HFFc6 (cell line): ENCODE results near the gene SUPT20HL1. TPM values are rescaled to one million over a fixed set of nuclear protein-coding genes. Genes with fewer than 3 reads are reported as not detected.
"Not testable (repeated sequence)": the region's sequence is repeated elsewhere in the genome, so short reads cannot be mapped to it uniquely, and the experiment has no call there.

Source experiments
- DNase-seq: peaks from one replicate; pipeline ENCODE4 v3.0.0-alpha.2; 2018
- H3K27ac Mint-ChIP-seq: 2 replicates; pipeline ENCODE4 v1.8.0; 2020; ENCODE audit warnings: mild to moderate bottlenecking, mixed read lengths
- H3K27me3 Mint-ChIP-seq: 2 replicates; pipeline ENCODE4 v1.8.0; 2021; ENCODE audit warnings: mild to moderate bottlenecking, moderate library complexity, mixed read lengths; ENCODE audit not compliant: insufficient read depth
- H3K36me3 Mint-ChIP-seq: 2 replicates; pipeline ENCODE4 v1.8.0; 2021; ENCODE audit warnings: low read depth, mixed read lengths
- H3K4me1 Mint-ChIP-seq: 2 replicates; pipeline ENCODE4 v1.8.0; 2020; ENCODE audit warnings: low read depth, mixed read lengths
- H3K4me3 Mint-ChIP-seq: 2 replicates; pipeline ENCODE4 v1.8.0; 2020; ENCODE audit warnings: mild to moderate bottlenecking, moderate library complexity, mixed read lengths
- H3K9me3 Mint-ChIP-seq: 2 replicates; pipeline ENCODE4 v1.8.0; 2020; ENCODE audit warnings: mild to moderate bottlenecking, mixed read lengths
- total RNA-seq, 6 experiments: library from RNA; stranded (reverse); fragmentation: NEBNext Ultra II Directional; extraction: Animal tissue kit (Norgen Biotek cat#: 25700); gene quantifications; 2 replicates in 1 of 6; 3 replicates in 5 of 6; pipeline ENCODE4 v1.2.3, GENCODE V29; 2021
- TF ChIP-seq, protein P1 (sequence below): fragments of 200-600 bp; sonication (generic); IDR thresholded peaks from 2 replicates; pipeline ENCODE4 v1.5.0; 2021; ENCODE audit warnings: antibody characterized with exemption, mild to moderate bottlenecking

The SUPT20HL1 gene
- total RNA-seq, 6 experiments from 2014 or later = not detected

DNA sequence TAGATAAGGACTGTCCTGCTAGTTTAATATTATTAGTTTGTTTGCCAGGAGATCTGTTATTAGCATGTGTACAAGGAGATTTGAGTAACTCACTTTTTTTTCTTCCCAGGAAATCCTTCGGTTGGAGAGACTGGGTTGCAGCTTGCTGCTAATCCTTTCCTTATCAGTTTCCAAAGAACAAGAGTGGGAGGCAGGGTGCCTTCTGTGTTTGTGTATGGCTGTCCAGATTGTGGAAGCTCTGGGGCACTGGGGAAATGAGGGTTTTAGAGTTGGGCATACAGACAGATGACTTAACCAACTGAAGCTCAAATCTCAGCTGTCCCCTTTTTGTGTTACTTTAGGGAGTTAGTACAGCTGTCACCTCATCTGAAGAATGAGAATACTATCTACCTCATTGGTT is 12.6 kb upstream of the SUPT20HL1 start:
- Mint-ChIP-seq H3K27ac (no peak overlapping the region), H3K27me3 (no peaks in the 10 kb centered on the region; the same call in 1 of the 2 replicates), H3K9me3 (no peaks in the 10 kb centered on the region), H3K4me3 (no peak overlapping the region), H3K36me3 (no peaks in the 10 kb centered on the region), H3K4me1 (peaks cover 25% of the 10 kb centered on the region)
- TF ChIP-seq, protein P1, sequence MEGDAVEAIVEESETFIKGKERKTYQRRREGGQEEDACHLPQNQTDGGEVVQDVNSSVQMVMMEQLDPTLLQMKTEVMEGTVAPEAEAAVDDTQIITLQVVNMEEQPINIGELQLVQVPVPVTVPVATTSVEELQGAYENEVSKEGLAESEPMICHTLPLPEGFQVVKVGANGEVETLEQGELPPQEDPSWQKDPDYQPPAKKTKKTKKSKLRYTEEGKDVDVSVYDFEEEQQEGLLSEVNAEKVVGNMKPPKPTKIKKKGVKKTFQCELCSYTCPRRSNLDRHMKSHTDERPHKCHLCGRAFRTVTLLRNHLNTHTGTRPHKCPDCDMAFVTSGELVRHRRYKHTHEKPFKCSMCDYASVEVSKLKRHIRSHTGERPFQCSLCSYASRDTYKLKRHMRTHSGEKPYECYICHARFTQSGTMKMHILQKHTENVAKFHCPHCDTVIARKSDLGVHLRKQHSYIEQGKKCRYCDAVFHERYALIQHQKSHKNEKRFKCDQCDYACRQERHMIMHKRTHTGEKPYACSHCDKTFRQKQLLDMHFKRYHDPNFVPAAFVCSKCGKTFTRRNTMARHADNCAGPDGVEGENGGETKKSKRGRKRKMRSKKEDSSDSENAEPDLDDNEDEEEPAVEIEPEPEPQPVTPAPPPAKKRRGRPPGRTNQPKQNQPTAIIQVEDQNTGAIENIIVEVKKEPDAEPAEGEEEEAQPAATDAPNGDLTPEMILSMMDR = no peak
- no peak for DNase-seq

DNA sequence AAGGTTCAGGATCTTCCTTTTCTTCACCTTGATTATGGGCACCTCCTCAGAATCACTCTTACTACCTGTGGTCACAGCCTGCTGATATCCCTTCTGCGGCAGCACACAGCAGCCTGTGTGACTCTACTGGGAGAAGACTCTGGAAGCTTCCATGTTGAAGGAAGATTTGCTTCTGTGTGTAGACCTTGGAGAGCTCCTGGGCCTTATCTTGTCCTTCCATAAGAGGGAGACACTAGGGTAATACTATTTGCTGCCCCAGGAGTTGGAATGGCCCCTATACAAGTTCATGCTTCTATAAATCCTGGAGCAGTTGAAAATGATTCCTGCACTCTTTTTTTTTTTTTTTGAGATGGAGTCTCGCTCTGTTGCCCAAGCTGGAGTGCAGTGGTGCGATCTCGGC is 10.2 kb upstream of the SUPT20HL1 start:
- peaks cover 29% of the 10 kb centered on the region for H3K4me1 Mint-ChIP-seq
- TF ChIP-seq, protein P1 = no peak
- no peak overlapping the region for H3K27ac Mint-ChIP-seq
- no peaks in the 10 kb centered on the region; the same call in 1 of the 2 replicates for H3K27me3 Mint-ChIP-seq
- no peaks in the 10 kb centered on the region for H3K9me3 Mint-ChIP-seq
- no peak overlapping the region for H3K4me3 Mint-ChIP-seq
- H3K36me3 Mint-ChIP-seq = no peaks in the 10 kb centered on the region
- no peak for DNase-seq

DNA sequence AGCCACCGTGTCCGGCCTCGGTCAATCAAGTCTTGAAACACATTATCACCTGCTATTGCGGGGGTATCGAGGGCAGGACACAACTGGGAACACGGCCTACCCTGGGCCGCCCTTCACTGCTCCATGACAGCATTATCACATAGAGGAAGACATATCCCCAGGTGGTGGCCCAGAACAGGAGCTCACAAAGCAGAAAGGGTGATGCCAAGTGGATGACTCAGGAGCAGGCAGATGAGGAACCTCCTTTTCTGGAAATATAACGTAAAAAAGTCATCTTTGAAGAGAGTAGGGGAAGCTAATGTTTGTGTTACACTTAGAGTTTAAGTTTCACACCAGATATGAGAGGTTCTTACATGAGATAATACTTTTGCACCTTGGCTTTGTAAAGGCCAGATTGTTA is 5.3 kb upstream of the SUPT20HL1 start:
- no peak for DNase-seq
- peak overlapping the region; percentile 82 for H3K27ac Mint-ChIP-seq
- no peaks in the 10 kb centered on the region for H3K9me3 Mint-ChIP-seq
- no peak overlapping the region for H3K4me3 Mint-ChIP-seq
- H3K36me3 Mint-ChIP-seq = no peaks in the 10 kb centered on the region
- peaks cover 37% of the 10 kb centered on the region for H3K4me1 Mint-ChIP-seq
- no peaks in the 10 kb centered on the region; the same call in 1 of the 2 replicates for H3K27me3 Mint-ChIP-seq
- TF ChIP-seq, protein P1 = no peak

DNA sequence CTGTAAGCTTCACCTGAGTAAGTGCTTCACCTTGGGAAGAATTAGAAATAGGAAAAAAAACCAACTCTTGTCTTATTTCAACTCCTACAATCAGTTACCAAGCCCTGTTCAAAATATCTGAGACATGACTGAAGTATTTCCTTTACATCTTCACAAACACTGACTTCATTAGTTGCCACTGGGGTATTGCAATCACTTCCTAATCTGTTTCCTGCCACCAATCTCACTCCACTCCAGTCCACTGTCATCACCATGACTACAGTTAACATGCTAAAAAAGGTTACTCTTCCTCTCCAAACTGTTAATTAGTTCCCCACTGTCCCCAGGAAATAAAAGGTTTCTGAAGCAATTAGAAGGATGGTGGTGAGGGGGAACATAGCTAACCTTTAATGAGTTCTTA is 3.3 kb upstream of the SUPT20HL1 start:
- no peak overlapping the region for H3K4me3 Mint-ChIP-seq
- TF ChIP-seq, protein P1 = no peak
- peak overlapping the region; percentile 80 for H3K27ac Mint-ChIP-seq
- H3K36me3 Mint-ChIP-seq = no peaks in the 10 kb centered on the region
- peaks cover 37% of the 10 kb centered on the region for H3K4me1 Mint-ChIP-seq
- no peaks in the 10 kb centered on the region for H3K9me3 Mint-ChIP-seq
- no peaks in the 10 kb centered on the region for H3K27me3 Mint-ChIP-seq
- peak; percentile 1 for DNase-seq

DNA sequence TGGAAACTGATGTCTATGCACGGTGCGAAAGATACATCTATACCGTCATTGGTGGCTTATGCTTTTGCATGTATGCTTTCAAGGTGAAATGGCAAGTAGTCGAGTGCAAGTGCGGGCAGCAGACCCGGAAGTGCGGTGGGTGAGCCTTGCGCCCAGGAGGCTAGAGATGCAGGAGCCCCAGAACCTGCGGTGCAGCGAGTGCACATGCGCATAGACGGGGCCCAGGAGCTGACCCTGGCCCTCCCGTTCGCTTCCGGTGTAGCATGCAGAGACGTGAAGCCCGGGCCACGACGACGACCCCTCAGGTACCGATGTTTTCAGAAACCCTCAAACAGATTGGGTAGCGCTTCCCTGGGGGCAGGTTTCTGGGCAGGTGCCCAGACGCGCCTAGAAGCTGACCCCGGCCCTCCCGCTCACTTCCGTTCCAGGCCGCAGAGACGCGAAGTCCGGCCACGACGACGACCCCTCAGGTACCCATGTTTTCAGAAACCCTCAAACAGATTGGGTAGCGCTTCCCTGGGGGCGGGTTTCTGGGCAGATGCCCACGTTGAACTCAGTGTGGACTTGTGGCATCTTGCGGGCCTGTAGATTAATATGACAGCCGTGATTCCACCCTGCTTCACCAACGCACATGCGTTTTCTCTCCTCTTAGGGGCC is 1.8 kb downstream of the SUPT20HL1 start:
- H3K9me3 Mint-ChIP-seq, H3K27me3 Mint-ChIP-seq, H3K36me3 Mint-ChIP-seq, H3K27ac Mint-ChIP-seq, DNase-seq, H3K4me3 Mint-ChIP-seq: not testable (repeated sequence)
- H3K4me1 Mint-ChIP-seq = peaks cover 14% of the 10 kb centered on the region

DNA sequence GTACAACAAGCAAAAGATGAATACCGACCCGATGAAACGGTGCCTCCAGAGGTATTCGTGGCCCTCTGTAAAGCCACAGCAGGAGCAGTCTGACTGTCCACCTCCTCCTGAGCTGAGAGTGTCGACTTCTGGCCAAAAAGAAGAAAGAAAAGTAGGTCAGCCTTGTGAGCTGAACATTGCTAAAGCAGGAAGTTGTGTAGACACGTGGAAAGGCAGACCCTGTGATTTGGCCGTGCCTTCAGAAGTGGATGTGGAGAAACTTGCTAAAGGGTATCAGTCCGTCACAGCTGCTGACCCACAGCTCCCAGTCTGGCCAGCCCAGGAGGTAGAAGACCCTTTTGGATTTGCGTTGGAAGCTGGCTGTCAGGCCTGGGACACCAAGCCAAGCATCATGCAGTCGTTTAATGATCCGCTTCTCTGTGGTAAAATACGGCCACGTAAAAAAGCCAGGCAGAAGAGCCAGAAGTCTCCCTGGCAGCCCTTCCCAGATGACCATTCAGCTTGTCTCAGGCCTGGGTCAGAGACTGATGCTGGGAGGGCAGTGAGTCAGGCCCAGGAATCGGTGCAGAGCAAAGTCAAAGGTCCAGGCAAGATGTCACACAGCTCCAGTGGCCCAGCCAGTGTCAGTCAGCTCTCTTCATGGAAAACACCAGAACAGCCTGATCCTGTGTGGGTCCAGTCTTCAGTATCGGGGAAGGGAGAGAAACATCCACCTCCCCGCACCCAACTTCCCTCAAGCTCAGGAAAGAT is 3.2 kb downstream of the SUPT20HL1 start:
- H3K9me3 Mint-ChIP-seq, DNase-seq, H3K36me3 Mint-ChIP-seq, H3K27me3 Mint-ChIP-seq, H3K27ac Mint-ChIP-seq, H3K4me3 Mint-ChIP-seq: not testable (repeated sequence)
- peaks cover 10% of the 10 kb centered on the region; the same call in 1 of the 2 replicates for H3K4me1 Mint-ChIP-seq
